Nephron (organoid): ENCODE data around the gene TECTA.
"Not testable (repeated sequence)": the region's sequence is repeated elsewhere in the genome, so short reads cannot be mapped to it uniquely, and the experiment has no call there.

Experiments
- H3K27ac Mint-ChIP-seq, 3 experiments: 2 replicates each; pipeline ENCODE4 v1.8.0; 2020; ENCODE audit warnings: mixed read lengths in 3 of 3, mild to moderate bottlenecking in 2 of 3, moderate library complexity in 1 of 3
- H3K27me3 Mint-ChIP-seq: 2 replicates; pipeline ENCODE4 v1.8.0; 2021; ENCODE audit warnings: low read depth, mild to moderate bottlenecking, moderate library complexity, mixed read lengths
- H3K36me3 Mint-ChIP-seq: 2 replicates; pipeline ENCODE4 v1.8.0; 2020; ENCODE audit warnings: low read depth, mixed read lengths
- H3K4me1 Mint-ChIP-seq: 2 replicates; pipeline ENCODE4 v1.8.0; 2020; ENCODE audit warnings: mixed read lengths
- H3K4me3 Mint-ChIP-seq, 3 experiments: 2 replicates each; pipeline ENCODE4 v1.8.0; 2020; ENCODE audit warnings: mild to moderate bottlenecking in 3 of 3, mixed read lengths in 3 of 3, moderate library complexity in 2 of 3
- H3K9me3 Mint-ChIP-seq: 2 replicates; pipeline ENCODE4 v1.8.0; 2020; ENCODE audit warnings: mixed read lengths
- CTCF ChIP-seq, 3 experiments: fragments of 200-600 bp; sonication (generic); IDR thresholded peaks; one replicate each; pipeline ENCODE4 v1.5.0; 2021; ENCODE audit warnings: antibody characterized with exemption in 3 of 3; ENCODE audit not compliant: unreplicated experiment in 3 of 3

The TECTA gene

GRCh38 chr11:121113611-121114010 is 12.6 kb downstream of the TECTA start:
- H3K9me3 Mint-ChIP-seq = no peaks in the 10 kb centered on the region
- H3K4me3 Mint-ChIP-seq = no peak overlapping the region
- no peak overlapping the region for H3K27ac Mint-ChIP-seq
- no peak for TF ChIP-seq CTCF (IDR thresholded peaks at IDR 0.05; ENCODE audit: unreplicated experiment in 3 of 3)
- H3K36me3 Mint-ChIP-seq = no peaks in the 10 kb centered on the region
- H3K4me1 Mint-ChIP-seq = peaks cover 29% of the 10 kb centered on the region
- H3K27me3 Mint-ChIP-seq = peaks cover 31% of the 10 kb centered on the region

GRCh38 chr11:121115024-121115423 is 14.0 kb downstream of the TECTA start:
- not testable (repeated sequence) for H3K36me3 Mint-ChIP-seq, H3K9me3 Mint-ChIP-seq, H3K27ac Mint-ChIP-seq, H3K4me3 Mint-ChIP-seq
- peaks cover 31% of the 10 kb centered on the region for H3K27me3 Mint-ChIP-seq
- H3K4me1 Mint-ChIP-seq = peaks cover 22% of the 10 kb centered on the region

GRCh38 chr11:121117788-121118187 is 16.7 kb downstream of the TECTA start:
- Mint-ChIP-seq H3K27me3 (peaks cover 6% of the 10 kb centered on the region), H3K27ac (no peak overlapping the region), H3K4me3 (no peak overlapping the region), H3K36me3 (peaks cover 6% of the 10 kb centered on the region), H3K9me3 (peaks cover 10% of the 10 kb centered on the region), H3K4me1 (peaks cover under 1% of the 10 kb centered on the region)
- no peak for TF ChIP-seq CTCF (IDR thresholded peaks at IDR 0.05; ENCODE audit: unreplicated experiment in 3 of 3)

- Mint-ChIP-seq H3K36me3 (peaks cover 18% of the 10 kb centered on the region), H3K4me3 (no peak overlapping the region), H3K27me3 (no peaks in the 10 kb centered on the region), H3K9me3 (peaks cover 22% of the 10 kb centered on the region), H3K27ac (no peak overlapping the region), H3K4me1 (no peaks in the 10 kb centered on the region)
- TF ChIP-seq CTCF (IDR thresholded peaks at IDR 0.05; ENCODE audit: unreplicated experiment in 3 of 3) = no peak
Measured at GRCh38 chr11:121119440-121119839, 18.4 kb downstream of the TECTA start.

GRCh38 chr11:121122328-121122727 is 21.3 kb downstream of the TECTA start:
- Mint-ChIP-seq H3K27me3 (no peaks in the 10 kb centered on the region), H3K27ac (no peak overlapping the region), H3K4me1 (no peaks in the 10 kb centered on the region), H3K36me3 (peaks cover 18% of the 10 kb centered on the region), H3K9me3 (peaks cover 23% of the 10 kb centered on the region), H3K4me3 (no peak overlapping the region)
- no peak for TF ChIP-seq CTCF (IDR thresholded peaks at IDR 0.05; ENCODE audit: unreplicated experiment in 3 of 3)

GRCh38 chr11:121123496-121124069 is 22.5 kb downstream of the TECTA start:
- Mint-ChIP-seq H3K27me3 (no peaks in the 10 kb centered on the region), H3K9me3 (peaks cover 23% of the 10 kb centered on the region), H3K4me1 (no peaks in the 10 kb centered on the region), H3K4me3 (no peak overlapping the region), H3K27ac (no peak overlapping the region), H3K36me3 (peaks cover 21% of the 10 kb centered on the region)
- no peak for TF ChIP-seq CTCF (IDR thresholded peaks at IDR 0.05; ENCODE audit: unreplicated experiment in 3 of 3)
